ENCODE data around the gene IL13RA1.
"Not testable (repeated sequence)": the region's sequence is repeated elsewhere in the genome, so short reads cannot be mapped to it uniquely, and the experiment has no call there.

IL13RA1 gene

DNA sequence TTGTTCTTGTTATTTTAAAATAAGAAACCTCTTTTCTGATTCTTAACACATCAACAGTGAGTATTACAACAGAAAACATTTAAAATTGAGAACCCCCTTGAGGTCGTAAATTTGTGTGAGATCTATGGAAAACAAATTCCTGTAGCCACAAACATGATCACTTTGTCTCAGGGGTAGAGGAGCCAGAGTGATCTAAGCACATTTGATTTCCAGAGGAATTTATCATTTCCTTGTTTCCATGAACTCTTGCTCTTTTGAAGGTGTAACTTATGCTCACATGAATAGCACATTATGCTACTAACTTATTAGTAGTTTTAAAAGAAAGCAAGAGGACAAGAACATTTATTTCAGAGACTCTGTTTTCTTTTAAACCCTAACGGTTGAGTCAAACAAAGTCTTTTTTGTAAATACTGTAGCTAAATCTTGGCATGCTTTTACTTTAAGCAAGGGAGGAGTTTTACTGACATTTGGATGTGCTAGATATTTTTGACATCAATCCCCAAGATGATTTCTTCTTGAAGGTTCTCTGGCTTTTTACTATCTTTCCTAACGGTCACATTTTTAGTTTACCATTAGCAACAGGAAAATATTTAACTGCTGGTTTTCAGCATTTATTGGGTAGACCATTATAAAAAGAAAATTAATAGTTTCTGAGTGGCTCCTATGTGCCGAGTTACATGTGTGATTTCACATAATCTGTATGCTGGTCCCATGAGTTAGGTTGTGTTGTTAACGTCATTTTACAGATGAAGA is 68.3 kb downstream of the IL13RA1 start:
- no peak for DNase-seq

DNA sequence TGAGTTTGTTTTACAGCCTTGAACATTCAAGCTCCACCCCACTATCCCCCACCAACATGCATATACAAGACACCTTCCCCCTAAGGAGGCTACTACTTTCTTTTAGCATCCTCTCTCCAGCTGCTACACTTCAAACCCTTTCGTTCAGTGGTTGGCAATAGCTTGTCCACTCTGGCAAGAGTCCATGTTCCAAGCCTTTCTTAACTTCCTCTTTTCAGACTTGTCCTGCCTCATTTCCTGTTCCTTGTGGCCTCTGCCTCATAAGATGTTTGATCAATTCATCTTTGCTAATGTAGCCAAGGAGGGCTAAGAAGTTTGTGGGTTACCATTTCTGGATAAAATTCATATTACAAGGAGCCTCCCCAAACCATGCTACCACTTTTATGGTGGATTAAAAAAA is 75.5 kb downstream of the IL13RA1 start:
- no peak for DNase-seq

DNA sequence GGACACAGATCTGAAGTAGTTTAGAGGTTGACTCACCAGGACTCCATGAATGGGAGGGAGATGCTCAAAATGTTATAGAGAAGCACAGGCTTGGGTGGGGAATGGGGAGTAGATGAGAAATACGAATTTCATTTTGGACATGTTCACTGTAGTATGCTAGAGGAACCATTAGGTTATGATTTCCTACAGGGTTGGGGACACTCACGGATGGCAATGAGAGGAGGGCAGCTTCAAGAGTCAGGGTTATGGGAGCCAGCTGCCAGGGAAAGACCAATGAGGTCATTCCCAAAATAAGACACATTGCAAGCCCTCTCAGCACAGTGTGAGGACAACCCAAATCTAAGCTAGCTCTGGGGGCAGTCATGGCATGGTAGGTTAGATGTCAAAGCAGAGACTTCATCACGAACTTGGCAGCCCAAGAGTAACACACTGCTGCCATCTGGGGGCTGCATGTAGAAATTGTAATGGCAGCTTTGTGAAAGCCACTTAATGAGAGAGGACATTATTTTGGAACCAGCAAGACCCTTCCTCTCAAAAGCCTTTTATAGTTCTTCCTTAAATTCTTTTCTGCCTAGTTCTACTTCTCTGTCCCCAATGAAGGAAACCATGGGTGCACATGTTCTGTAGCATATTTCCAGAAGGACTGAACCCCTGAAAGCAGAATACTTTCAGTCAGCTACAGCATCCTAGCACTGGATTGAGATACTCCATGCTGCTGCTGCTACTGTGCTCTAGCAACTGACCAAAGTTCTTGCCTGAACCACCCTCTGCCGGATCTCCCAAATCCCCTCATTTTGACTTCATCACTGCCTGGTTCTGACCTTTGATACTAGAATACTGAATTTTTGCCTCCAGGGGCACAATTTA is 80.0 kb downstream of the IL13RA1 start:
- no peak for DNase-seq

DNA sequence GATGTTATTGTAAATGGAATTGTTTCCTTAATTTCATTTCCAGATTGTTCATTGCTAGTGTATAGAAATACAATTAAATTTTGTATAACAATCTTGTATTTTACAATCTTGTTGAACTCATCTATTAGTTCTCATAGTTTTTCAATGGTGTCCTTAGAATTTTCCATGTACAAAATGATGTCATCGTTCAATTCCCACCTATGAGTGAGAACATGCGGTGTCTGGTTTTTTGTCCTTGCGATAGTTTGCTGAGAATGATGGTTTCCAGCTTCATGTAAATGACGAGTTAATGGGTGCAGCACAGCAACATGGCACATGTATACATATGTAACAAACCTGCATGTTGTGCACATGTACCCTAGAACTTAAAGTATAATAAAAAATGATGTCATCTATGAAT is 89.9 kb downstream of the IL13RA1 start:
- DNase-seq = not testable (repeated sequence)

- DNase-seq = no peak
Observed at GRCh38 chrX:118823263-118824172, 96.1 kb downstream of the IL13RA1 start, which contains the start of gene ZCCHC12. Gene ZCCHC12 (plus strand): TSS chrX:118823824. CDS start chrX:118825245, 1,421 bp downstream.

DNA sequence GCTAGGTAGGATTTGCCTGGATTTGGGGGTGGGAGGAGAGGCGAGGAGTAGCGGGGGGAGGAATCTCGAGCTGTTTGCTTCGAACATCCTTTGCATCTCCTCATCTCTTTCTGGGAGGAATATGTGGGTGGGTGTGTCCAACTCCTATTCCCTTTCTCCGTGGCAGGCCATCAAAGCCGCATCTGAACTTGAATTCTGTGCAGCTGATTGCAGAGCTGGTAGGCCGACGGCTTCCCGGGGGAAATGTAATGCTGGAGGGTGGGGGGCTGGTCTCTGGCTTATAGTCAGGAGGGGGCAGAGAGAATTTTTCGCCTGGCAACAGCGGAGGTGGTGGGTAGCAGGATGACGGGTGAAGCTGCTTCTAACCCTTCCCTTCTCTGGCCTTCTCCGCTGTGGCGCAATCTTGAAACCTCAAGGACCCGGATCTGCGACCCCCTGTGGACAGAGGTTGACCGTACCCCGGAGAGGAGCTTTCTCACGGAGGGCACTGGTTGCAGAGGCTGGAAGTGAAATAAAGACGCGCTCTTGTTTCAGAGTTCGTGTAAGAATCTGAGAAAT is 96.8 kb downstream of the IL13RA1 start:
- no peak for DNase-seq

DNA sequence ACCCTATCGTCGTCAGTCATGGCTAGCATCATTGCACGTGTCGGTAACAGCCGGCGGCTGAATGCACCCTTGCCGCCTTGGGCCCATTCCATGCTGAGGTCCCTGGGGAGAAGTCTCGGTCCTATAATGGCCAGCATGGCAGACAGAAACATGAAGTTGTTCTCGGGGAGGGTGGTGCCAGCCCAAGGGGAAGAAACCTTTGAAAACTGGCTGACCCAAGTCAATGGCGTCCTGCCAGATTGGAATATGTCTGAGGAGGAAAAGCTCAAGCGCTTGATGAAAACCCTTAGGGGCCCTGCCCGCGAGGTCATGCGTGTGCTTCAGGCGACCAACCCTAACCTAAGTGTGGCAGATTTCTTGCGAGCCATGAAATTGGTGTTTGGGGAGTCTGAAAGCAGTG is 97.8 kb downstream of the IL13RA1 start:
- no peak for DNase-seq

- no peak for DNase-seq
Observed at GRCh38 chrX:118839334-118839958, 112.0 kb downstream of the IL13RA1 start.

All from NCI-H187 treated with DMSO at 0.1 percent for 48 hours (cell line).